Peyer's patch (tissue), 4 donors: ENCODE results near the gene XPO4. TPM values are rescaled to one million over a fixed set of nuclear protein-coding genes. Genes with fewer than 3 reads are reported as not detected.
"Not testable (repeated sequence)": the region's sequence is repeated elsewhere in the genome, so short reads cannot be mapped to it uniquely, and the experiment has no call there.

Experiments used
- DNase-seq, 3 donors: peaks; one replicate each; pipeline ENCODE4 v3.0.0-alpha.2; 2017 to 2019
- H3K27ac ChIP-seq, 4 donors: fragments of 200-600 bp; sonication (generic); one replicate each; pipeline ENCODE4 v1.5.1; 2016 to 2019
- H3K27me3 ChIP-seq, 2 donors: fragments of 200-600 bp; sonication (generic); one replicate each; pipeline ENCODE4 v1.5.1; 2019
- H3K36me3 ChIP-seq, 3 donors: fragments of 200-600 bp; sonication (generic); one replicate each; pipeline ENCODE4 v1.5.1; 2016 to 2019
- H3K4me1 ChIP-seq, 4 donors: fragments of 200-600 bp; sonication (generic); one replicate each; pipeline ENCODE4 v1.5.1; 2016 to 2019
- H3K4me3 ChIP-seq, 4 donors: fragments of 200-600 bp; sonication (generic); 1 replicate in 3 of 4; 2 replicates in 1 of 4; pipeline ENCODE4 v1.5.1; 2016 to 2019; ENCODE audit warnings: mild to moderate bottlenecking in 1 of 4
- H3K9me3 ChIP-seq, 4 donors: fragments of 200-600 bp; sonication (generic); one replicate each; pipeline ENCODE4 v1.5.1; 2016 to 2019; ENCODE audit warnings: mild to moderate bottlenecking in 1 of 4
- CTCF ChIP-seq, 6 experiments: fragments of 450-650 bp in 4 of 6; fragments of 200-600 bp in 2 of 6; sonication (generic) in 1 of 6; IDR thresholded peaks; one replicate each; pipeline ENCODE4 v1.5.1; 2017 to 2019; ENCODE audit warnings: antibody characterized with exemption in 6 of 6, mild to moderate bottlenecking in 3 of 6, moderate library complexity in 1 of 6
- POLR2A ChIP-seq, 2 donors: fragments of 450-650 bp; IDR thresholded peaks; one replicate each; pipeline ENCODE4 v1.5.1; 2017; ENCODE audit warnings: antibody characterized with exemption in 2 of 2, mild to moderate bottlenecking in 2 of 2, moderate library complexity in 2 of 2
- total RNA-seq, 4 donors: library from RNA; depleted of rRNA; stranded (reverse); fragments of >200 nt; gene quantifications; one replicate each; pipeline ENCODE4 v1.1.0, GENCODE V29; 2016

Gene XPO4
- total RNA-seq, result 10 to 100 TPM in 3 of 4 donors, 1 to 10 TPM in 1; 9.5 to 26.4 (median 15.7) TPM

- peak; percentile 48 to 65 for TF ChIP-seq POLR2A (IDR thresholded peaks at IDR 0.05)
- TF ChIP-seq CTCF (IDR thresholded peaks at IDR 0.05), result no peak
- peaks cover 0 to 14% (median 8%) of the 10 kb centered on the region in 4 donors for H3K4me1 ChIP-seq
- no peaks in the 10 kb centered on the region for H3K9me3 ChIP-seq
- peak; percentile 70 to 87 (median 83) for DNase-seq
- no peaks in the 10 kb centered on the region for H3K27me3 ChIP-seq
- peak within 1 kb of the TSS; percentile 59 to 95 (median 88) for H3K4me3 ChIP-seq
- no peaks in the 10 kb centered on the region for H3K36me3 ChIP-seq
- peak within 1 kb of the TSS; percentile 76 to 90 (median 90) for H3K27ac ChIP-seq
These were observed at the start of gene XPO4 for GRCh38 chr13:20902438-20903163. Gene XPO4 (minus strand): TSS chr13:20902746. CDS start chr13:20902738, 8 bp downstream.

- not testable (repeated sequence) for H3K4me1 ChIP-seq, DNase-seq
These were observed 45.5 kb upstream of the XPO4 start for GRCh38 chr13:20948001-20948400.

GRCh38 chr13:20945952-20946383 lies 43.4 kb upstream of the XPO4 start:
- H3K27me3 ChIP-seq, result no peaks in the 10 kb centered on the region
- H3K4me3 ChIP-seq, result peak overlapping the region in 1 of 4 donors; percentile 21
- H3K9me3 ChIP-seq, result no peaks in the 10 kb centered on the region
- no peak overlapping the region for H3K27ac ChIP-seq
- TF ChIP-seq CTCF (IDR thresholded peaks at IDR 0.05) (no peak), POLR2A (IDR thresholded peaks at IDR 0.05) (no peak)
- no peaks in the 10 kb centered on the region for H3K36me3 ChIP-seq
- no peak for DNase-seq
- H3K4me1 ChIP-seq, result peaks cover 0 to 6% (median 0%) of the 10 kb centered on the region in 4 donors

More at GRCh38 chr13:20948001-20948400, 45.5 kb upstream of the XPO4 start:
- not testable (repeated sequence) for H3K27me3 ChIP-seq, H3K9me3 ChIP-seq, H3K4me3 ChIP-seq, H3K27ac ChIP-seq, H3K36me3 ChIP-seq

- Histone ChIP-seq H3K36me3 (no peaks in the 10 kb centered on the region), H3K27ac (peak overlapping the region; percentile 46 to 78 (median 58)), H3K9me3 (no peaks in the 10 kb centered on the region), H3K27me3 (no peaks in the 10 kb centered on the region), H3K4me3 (peak overlapping the region in 2 of 4 donors; percentile 28 to 30), H3K4me1 (peaks cover 0 to 6% (median 0%) of the 10 kb centered on the region in 4 donors)
- TF ChIP-seq CTCF (IDR thresholded peaks at IDR 0.05) (no peak), POLR2A (IDR thresholded peaks at IDR 0.05) (no peak)
- DNase-seq, result no peak
These were observed 40.5 kb upstream of the XPO4 start for GRCh38 chr13:20942938-20943559.

GRCh38 chr13:20940511-20940910 lies 38.0 kb upstream of the XPO4 start:
- not testable (repeated sequence) for H3K27me3 ChIP-seq, H3K4me1 ChIP-seq, H3K36me3 ChIP-seq, H3K4me3 ChIP-seq, DNase-seq, H3K9me3 ChIP-seq, H3K27ac ChIP-seq

- Histone ChIP-seq H3K9me3 (no peaks in the 10 kb centered on the region), H3K4me1 (peaks cover 0 to 6% (median 0%) of the 10 kb centered on the region in 4 donors), H3K36me3 (no peaks in the 10 kb centered on the region), H3K4me3 (no peak overlapping the region), H3K27me3 (no peaks in the 10 kb centered on the region), H3K27ac (no peak overlapping the region)
- no peak for TF ChIP-seq POLR2A (IDR thresholded peaks at IDR 0.05)
- no peak for TF ChIP-seq CTCF (IDR thresholded peaks at IDR 0.05)
- DNase-seq, result no peak
These were observed 37.5 kb upstream of the XPO4 start for GRCh38 chr13:20940083-20940482.
